HG03196 (cell line): ENCODE measurements around the gene PLEKHG5.
"Not testable (repeated sequence)": the region's sequence is repeated elsewhere in the genome, so short reads cannot be mapped to it uniquely, and the experiment has no call there.

Experiments used
- ATAC-seq: cut with Tn5 transposase; IDR thresholded peaks from one replicate; pipeline ENCODE4 v1.9.1; 2021; ENCODE audit not compliant: unreplicated experiment

PLEKHG5 gene

DNA sequence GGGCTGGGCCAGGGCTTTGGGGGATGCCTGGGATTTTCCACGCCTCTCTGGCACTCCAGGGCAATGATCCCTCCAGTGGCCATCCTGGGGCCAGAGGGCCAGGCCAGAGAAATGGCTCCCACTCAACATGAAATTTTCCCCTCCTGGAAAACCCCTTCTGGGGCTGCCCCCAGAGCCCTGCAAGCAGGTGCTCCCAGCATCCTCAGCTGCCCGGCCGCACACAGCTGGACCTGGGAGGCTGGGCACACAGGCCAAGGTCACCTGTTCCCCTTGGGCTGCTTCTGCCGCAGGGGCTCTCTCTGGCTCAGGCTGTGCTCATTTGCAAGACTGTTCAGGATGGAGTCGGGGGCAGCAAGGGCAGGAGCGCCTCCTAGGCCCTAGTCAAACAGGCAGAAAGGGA is 63.0 kb downstream of the PLEKHG5 start:
- not testable (repeated sequence) for ATAC-seq

DNA sequence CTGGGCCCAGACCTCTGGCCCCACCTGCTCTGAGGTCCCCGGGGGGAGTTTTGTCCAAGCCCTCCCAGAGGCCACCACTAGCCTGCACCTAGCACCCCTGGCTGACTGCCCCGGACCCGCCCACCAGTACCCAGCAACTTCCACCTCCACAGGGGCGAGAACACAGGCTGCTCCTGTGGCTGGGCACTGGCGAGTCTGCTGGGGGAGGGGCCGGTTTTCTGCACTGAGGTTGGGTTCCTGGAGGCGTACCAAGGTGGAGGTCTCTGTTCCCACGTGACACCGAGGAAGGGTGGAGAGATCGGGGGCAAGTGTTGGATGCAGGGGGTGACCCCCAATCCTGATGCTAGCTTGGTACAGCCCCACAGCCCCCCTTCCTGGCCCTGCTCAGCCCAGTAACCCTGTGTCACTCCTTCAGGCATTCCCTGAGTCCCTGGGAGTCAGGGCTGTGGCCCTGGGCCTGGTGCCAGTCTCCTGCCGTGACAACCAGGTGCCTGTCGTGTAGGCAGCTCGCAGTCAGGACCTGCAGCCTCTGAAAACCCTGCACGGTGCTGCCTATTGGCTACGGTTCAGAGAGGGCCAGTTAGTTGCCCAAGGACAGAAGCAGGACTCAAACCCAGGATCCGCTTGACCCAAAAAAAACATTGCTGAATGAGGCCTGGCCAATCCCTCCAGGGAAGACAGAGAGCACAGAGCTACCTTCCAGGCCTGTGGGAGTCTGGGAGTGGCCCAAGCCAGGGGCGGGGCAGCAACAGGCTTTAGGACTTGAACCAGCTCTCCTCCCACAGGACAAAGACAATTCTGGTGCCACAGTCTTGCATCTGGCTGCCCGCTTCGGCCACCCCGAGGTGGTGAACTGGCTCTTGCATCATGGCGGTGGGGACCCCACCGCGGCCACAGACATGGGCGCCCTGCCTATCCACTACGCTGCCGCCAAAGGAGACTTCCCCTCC is 63.8 kb downstream of the PLEKHG5 start:
- ATAC-seq: no peak

DNA sequence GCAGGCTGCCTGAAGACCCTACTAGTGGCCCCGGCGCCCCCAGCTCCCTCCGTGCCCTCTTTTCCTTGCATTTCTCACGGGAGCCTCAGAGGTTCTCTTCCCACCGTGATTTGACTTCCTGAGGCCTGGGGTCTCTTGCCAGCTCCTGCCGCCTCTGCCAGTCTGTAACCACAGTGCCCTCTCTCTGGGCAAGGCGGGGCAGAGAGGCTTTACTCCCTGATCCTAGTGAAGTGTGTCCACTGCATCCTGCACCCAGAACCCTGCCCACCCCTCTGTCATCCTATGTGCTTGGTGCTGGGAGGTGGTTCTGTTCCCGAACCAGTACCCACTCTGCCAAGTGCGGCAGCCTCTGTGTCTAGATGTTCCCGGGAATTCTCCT is 64.5 kb downstream of the PLEKHG5 start:
- no peak for ATAC-seq

GRCh38 chr1:6426277-6426971 is 65.0 kb downstream of the PLEKHG5 start:
- no peak for ATAC-seq

DNA sequence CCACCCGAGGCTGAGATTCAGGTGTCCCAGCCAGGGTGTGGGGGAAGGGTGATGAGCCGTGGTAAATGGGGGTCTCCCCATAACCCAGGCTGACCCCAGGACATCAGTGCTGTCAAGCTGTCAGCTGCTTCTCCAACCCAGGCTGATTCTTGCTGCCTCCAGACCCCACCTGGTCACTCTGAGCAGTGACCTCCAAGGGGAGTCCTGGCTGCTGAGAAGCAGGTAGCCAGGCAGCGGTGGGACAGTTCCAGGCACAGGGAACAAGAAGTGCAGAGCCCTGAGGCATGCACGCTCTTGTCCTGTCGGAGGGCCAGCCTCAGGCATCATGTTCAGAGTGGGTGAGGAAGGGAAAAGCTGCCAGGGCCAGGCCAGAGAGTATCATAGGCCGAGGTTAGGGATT is 65.8 kb downstream of the PLEKHG5 start:
- ATAC-seq: no peak

GRCh38 chr1:6424619-6425593 is 66.6 kb downstream of the PLEKHG5 start, which contains the start of gene ESPN:
Gene ESPN, plus strand, starts transcription at chr1:6424776. Its CDS starts 180 bp downstream, at chr1:6424956.
- ATAC-seq: no peak

DNA sequence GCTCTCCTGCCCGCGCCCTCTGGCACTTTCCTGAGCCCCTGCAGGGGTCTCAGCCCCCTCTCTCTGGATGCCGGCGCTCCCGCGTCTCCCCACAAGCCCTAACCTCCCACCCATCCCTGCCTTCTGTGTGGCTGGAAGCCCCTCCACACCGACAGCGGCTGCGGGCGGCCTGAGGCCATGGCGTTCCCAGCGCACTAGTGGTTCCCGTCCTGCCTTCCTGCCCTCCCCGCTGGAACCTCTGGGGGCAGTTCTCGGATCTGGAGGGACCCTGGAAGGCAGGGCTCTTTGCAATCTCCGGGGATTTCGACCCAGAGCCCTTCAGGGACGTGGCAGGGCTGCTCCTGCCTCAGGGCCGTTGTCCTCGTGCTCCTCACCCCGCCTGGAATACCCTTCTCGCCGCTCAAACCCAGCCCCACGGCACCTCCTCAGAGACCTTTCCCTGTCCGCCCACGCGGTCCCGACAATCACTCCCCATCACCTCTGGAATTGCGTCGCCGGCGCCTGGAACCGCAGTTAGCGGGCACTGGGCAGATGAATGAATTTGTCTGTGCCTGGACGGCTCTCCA is 67.4 kb downstream of the PLEKHG5 start:
- no peak for ATAC-seq

GRCh38 chr1:6423321-6423999 is 68.0 kb downstream of the PLEKHG5 start:
- no peak for ATAC-seq

DNA sequence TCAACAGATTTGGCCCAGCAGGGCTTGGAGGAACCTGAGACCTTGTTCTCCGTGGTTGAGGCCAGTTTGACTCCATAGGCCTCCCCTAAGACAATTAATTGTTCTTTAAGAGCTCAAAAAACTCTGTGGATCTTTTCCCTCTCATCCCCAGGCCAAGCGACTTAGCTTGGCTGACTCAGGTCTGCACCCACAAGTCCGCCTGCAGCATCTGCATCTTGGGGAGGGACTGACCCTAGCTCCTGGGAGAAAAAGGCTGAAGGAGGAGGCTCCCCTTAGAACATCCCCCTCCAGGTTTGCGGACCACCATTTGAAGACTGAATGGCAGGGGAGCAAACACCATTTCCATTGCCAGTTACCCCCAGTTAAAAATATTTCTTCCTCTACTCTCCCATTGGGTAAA is 70.2 kb downstream of the PLEKHG5 start:
- no peak for ATAC-seq

GRCh38 chr1:6420454-6421042 is 70.9 kb downstream of the PLEKHG5 start:
- ATAC-seq: no peak

- no peak for ATAC-seq
These were observed 71.5 kb downstream of the PLEKHG5 start, which contains the start of gene HES2 for GRCh38 chr1:6419804-6420453. Gene HES2, minus strand, starts transcription at chr1:6419919. Its CDS starts 99 bp downstream, at chr1:6419820.

GRCh38 chr1:6419397-6419803 is 72.1 kb downstream of the PLEKHG5 start:
- ATAC-seq: no peak

GRCh38 chr1:6418668-6419396 is 72.6 kb downstream of the PLEKHG5 start:
- ATAC-seq: no peak

GRCh38 chr1:6417961-6418667 is 73.4 kb downstream of the PLEKHG5 start:
- ATAC-seq: no peak
